Naive thymus-derived CD8-positive, alpha-beta T cell (primary cell): Measurements from ENCODE around the gene RALGPS1. TPM values are rescaled to one million over a fixed set of nuclear protein-coding genes. Genes with fewer than 3 reads are reported as not detected.
A peak's percentile ranks its signal among the peaks of the same experiment; 100 is the strongest.

Experiments
- ATAC-seq, 2 donors: fragments of 150-1000 bp; cut with Tn5 transposase in 1 of 2; sonication (Bioruptor Pico), chemical (Tn5 transposase) in 1 of 2; 1 replicate in 1 of 2; 2 replicates in 1 of 2; pipeline ENCODE4 v1.10.0; 2021; ENCODE audit warnings: mild to moderate bottlenecking in 2 of 2, moderate library complexity in 2 of 2
- POLR2A ChIA-PET: fragments of 350-600 bp; sonication (Branson Sonifier 250); formaldehyde crosslinking; loops from one replicate; lab custom pipeline; 2021; ENCODE audit warnings: antibody characterized with exemption; lab: Charles Lee
- DNase-seq, 10 donors: peaks; one replicate each; pipeline versions ENCODE4 v3.0.0 to v3.0.0-alpha.2; 2020 to 2022
- H3K27ac Mint-ChIP-seq, 10 donors: one replicate each; pipeline ENCODE4 v1.8.0; 2020 to 2022; ENCODE audit warnings: mild to moderate bottlenecking in 10 of 10, mixed read lengths in 10 of 10, moderate library complexity in 4 of 10, inconsistent platforms in 1 of 10
- H3K27me3 Mint-ChIP-seq, 5 donors: one replicate each; pipeline ENCODE4 v1.8.0; 2021 to 2022; ENCODE audit warnings: mixed read lengths in 5 of 5
- H3K36me3 Mint-ChIP-seq, 3 donors: one replicate each; pipeline ENCODE4 v1.8.0; 2020 to 2022; ENCODE audit warnings: mixed read lengths in 3 of 3, mild to moderate bottlenecking in 2 of 3, inconsistent platforms in 1 of 3
- H3K4me1 Mint-ChIP-seq, 4 donors: one replicate each; pipeline ENCODE4 v1.8.0; 2021 to 2022; ENCODE audit warnings: mixed read lengths in 4 of 4
- H3K4me3 Mint-ChIP-seq, 10 donors: one replicate each; pipeline ENCODE4 v1.8.0; 2020 to 2022; ENCODE audit warnings: mild to moderate bottlenecking in 10 of 10, mixed read lengths in 10 of 10, moderate library complexity in 6 of 10, inconsistent platforms in 1 of 10
- H3K9me3 Mint-ChIP-seq, 9 donors: one replicate each; pipeline ENCODE4 v1.8.0; 2020 to 2022; ENCODE audit warnings: mixed read lengths in 9 of 9, mild to moderate bottlenecking in 3 of 9, inconsistent platforms in 1 of 9, moderate library complexity in 1 of 9
- polyA plus RNA-seq, 3 donors: library from polyadenylated mRNA; unstranded; fragments of 300-500 nt; fragmentation: Illumina TruSeq; gene quantifications; one replicate each; pipeline ENCODE4 v1.2.3, GENCODE V29; 2021
- total RNA-seq, 8 experiments: library from RNA in 2 of 8; stranded (reverse) in 2 of 8; gene quantifications; one replicate each; pipeline ENCODE4 v1.2.3 and lab custom pipeline; 2021 to 2026

Gene RALGPS1
- total and polyA plus RNA-seq, 5 experiments from 2014 or later, result 0.83 to 6.4 (median 1.8) TPM

GRCh38 chr9:126915281-126915816 lies 767 bp downstream of the RALGPS1 start:
- Mint-ChIP-seq H3K4me1 (peaks cover 6 to 12% (median 9%) of the 10 kb centered on the region in 4 donors), H3K27ac (peak overlapping the region in 8 of 10 donors; percentile 2 to 86 (median 63))

GRCh38 chr9:126915846-126916543 lies 1.4 kb downstream of the RALGPS1 start:
- POLR2A ChIA-PET, result interaction anchor here (0.7 kb wide), 1 partner anchor 621 kb away, joined by 3 read pairs; no protein-coding TSS in a partner anchor
- no peak for ATAC-seq

More at GRCh38 chr9:126915281-126915816, 767 bp downstream of the RALGPS1 start:
- Mint-ChIP-seq H3K27me3 (peaks cover 0 to 4% (median 0%) of the 10 kb centered on the region in 5 donors), H3K4me3 (peak overlapping the region; percentile 62 to 88 (median 80)), H3K9me3 (peaks cover 0 to 9% (median 0%) of the 10 kb centered on the region in 9 donors), H3K36me3 (peaks cover 0 to 3% (median 2%) of the 10 kb centered on the region in 3 donors)
- DNase-seq (peak in 9 of 10 donors; percentile 33 to 72 (median 39)), ATAC-seq (peak; percentile 21 to 28)
- POLR2A ChIA-PET, result interaction anchor here (0.5 to 0.7 kb wide), 2 partner anchors 249 to 622 kb away, joined by 3 to 4 read pairs; no protein-coding TSS in a partner anchor

GRCh38 chr9:126916909-126917308 lies 2.3 kb downstream of the RALGPS1 start:
- peaks cover 0 to 3% (median 0%) of the 10 kb centered on the region in 9 donors for H3K9me3 Mint-ChIP-seq
- ATAC-seq (no peak), DNase-seq (no peak)
- POLR2A ChIA-PET, result no interaction called here
- peaks cover 3% of the 10 kb centered on the region in 3 donors for H3K36me3 Mint-ChIP-seq
- peak overlapping the region in 1 of 10 donors; percentile 7 for H3K27ac Mint-ChIP-seq
- peaks cover 0 to 2% (median 0%) of the 10 kb centered on the region in 5 donors for H3K27me3 Mint-ChIP-seq
- H3K4me3 Mint-ChIP-seq, result peak overlapping the region in 4 of 10 donors; percentile 26 to 56 (median 48)
- H3K4me1 Mint-ChIP-seq, result peaks cover 6 to 12% (median 9%) of the 10 kb centered on the region in 4 donors

More at GRCh38 chr9:126915846-126916543, 1.4 kb downstream of the RALGPS1 start:
- Mint-ChIP-seq H3K4me3 (peak overlapping the region; percentile 62 to 88 (median 80)), H3K9me3 (peaks cover 0 to 9% (median 0%) of the 10 kb centered on the region in 9 donors), H3K27me3 (peaks cover 0 to 4% (median 0%) of the 10 kb centered on the region in 5 donors), H3K27ac (peak overlapping the region in 8 of 10 donors; percentile 2 to 86 (median 63)), H3K4me1 (peaks cover 6 to 12% (median 9%) of the 10 kb centered on the region in 4 donors), H3K36me3 (peaks cover 3% of the 10 kb centered on the region in 3 donors)
- no peak for DNase-seq

- ATAC-seq (no peak), DNase-seq (no peak)
- Mint-ChIP-seq H3K27ac (no peak overlapping the region), H3K4me1 (peaks cover 6 to 10% (median 9%) of the 10 kb centered on the region in 4 donors), H3K9me3 (no peaks in the 10 kb centered on the region), H3K27me3 (no peaks in the 10 kb centered on the region), H3K36me3 (peaks cover 3% of the 10 kb centered on the region in 3 donors), H3K4me3 (no peak overlapping the region)
- POLR2A ChIA-PET, result no interaction called here
Observed at GRCh38 chr9:126919193-126919592, 4.6 kb downstream of the RALGPS1 start.

GRCh38 chr9:126925876-126926275 lies 11.3 kb downstream of the RALGPS1 start:
- Mint-ChIP-seq H3K36me3 (peaks cover 0 to 4% (median 3%) of the 10 kb centered on the region in 3 donors), H3K9me3 (no peaks in the 10 kb centered on the region), H3K4me1 (no peaks in the 10 kb centered on the region), H3K27me3 (peaks cover 0 to 3% (median 0%) of the 10 kb centered on the region in 5 donors), H3K4me3 (no peak overlapping the region), H3K27ac (no peak overlapping the region)
- ATAC-seq (no peak), DNase-seq (no peak)
- POLR2A ChIA-PET, result interaction anchor here (1.2 kb wide), 1 partner anchor 12 kb away, joined by 4 read pairs; the partner anchor contains the start of gene RALGPS1

GRCh38 chr9:126926364-126926763 lies 11.8 kb downstream of the RALGPS1 start:
- Mint-ChIP-seq H3K27me3 (peaks cover 0 to 7% (median 2%) of the 10 kb centered on the region in 5 donors), H3K27ac (no peak overlapping the region), H3K36me3 (peaks cover 0 to 6% (median 3%) of the 10 kb centered on the region in 3 donors), H3K4me3 (no peak overlapping the region), H3K4me1 (peaks cover 0 to under 1% (median 0%) of the 10 kb centered on the region in 4 donors), H3K9me3 (no peaks in the 10 kb centered on the region)
- no peak for ATAC-seq
- POLR2A ChIA-PET, result no interaction called here
- no peak for DNase-seq

GRCh38 chr9:126927419-126927818 lies 12.8 kb downstream of the RALGPS1 start:
- no peak overlapping the region for H3K4me3 Mint-ChIP-seq
- DNase-seq (no peak), ATAC-seq (no peak)
- no peaks in the 10 kb centered on the region for H3K9me3 Mint-ChIP-seq
- H3K27me3 Mint-ChIP-seq, result peaks cover 0 to 9% (median 3%) of the 10 kb centered on the region in 5 donors
- peaks cover 0 to 6% (median 3%) of the 10 kb centered on the region in 3 donors for H3K36me3 Mint-ChIP-seq
- no peak overlapping the region for H3K27ac Mint-ChIP-seq
- H3K4me1 Mint-ChIP-seq, result peaks cover 0 to 2% (median 0%) of the 10 kb centered on the region in 4 donors
- POLR2A ChIA-PET, result no interaction called here

GRCh38 chr9:126932871-126933321 lies 18.3 kb downstream of the RALGPS1 start:
- peaks cover 0 to 16% (median 7%) of the 10 kb centered on the region in 4 donors for H3K4me1 Mint-ChIP-seq
- POLR2A ChIA-PET, result no interaction called here
- H3K36me3 Mint-ChIP-seq, result peaks cover 0 to 6% (median 3%) of the 10 kb centered on the region in 3 donors
- H3K27ac Mint-ChIP-seq, result peak overlapping the region in 2 of 10 donors; percentile 59 to 70
- H3K9me3 Mint-ChIP-seq, result peaks cover 0 to 2% (median 0%) of the 10 kb centered on the region in 9 donors
- DNase-seq, result no peak
- H3K4me3 Mint-ChIP-seq, result no peak overlapping the region
- H3K27me3 Mint-ChIP-seq, result peaks cover 0 to 18% (median 7%) of the 10 kb centered on the region in 5 donors
- ATAC-seq, result no peak

- Mint-ChIP-seq H3K27me3 (peaks cover 0 to 18% (median 7%) of the 10 kb centered on the region in 5 donors), H3K4me3 (no peak overlapping the region), H3K9me3 (peaks cover 0 to 2% (median 0%) of the 10 kb centered on the region in 9 donors), H3K4me1 (peaks cover 0 to 16% (median 7%) of the 10 kb centered on the region in 4 donors), H3K36me3 (peaks cover 0 to 6% (median 3%) of the 10 kb centered on the region in 3 donors), H3K27ac (peak overlapping the region in 1 of 10 donors; percentile 59)
- DNase-seq (no peak), ATAC-seq (no peak)
- POLR2A ChIA-PET, result no interaction called here
Observed at GRCh38 chr9:126933334-126933980, 18.9 kb downstream of the RALGPS1 start.

- ATAC-seq (no peak), DNase-seq (no peak)
- Mint-ChIP-seq H3K4me3 (no peak overlapping the region), H3K9me3 (peaks cover 0 to 2% (median 0%) of the 10 kb centered on the region in 9 donors), H3K27ac (no peak overlapping the region), H3K36me3 (peaks cover 0 to 6% (median 0%) of the 10 kb centered on the region in 3 donors), H3K4me1 (peaks cover 0 to 16% (median 7%) of the 10 kb centered on the region in 4 donors), H3K27me3 (peaks cover 0 to 18% (median 4%) of the 10 kb centered on the region in 5 donors)
- POLR2A ChIA-PET, result no interaction called here
Observed at GRCh38 chr9:126934441-126934840, 19.9 kb downstream of the RALGPS1 start.

GRCh38 chr9:126935630-126936029 lies 21.0 kb downstream of the RALGPS1 start:
- ATAC-seq (no peak), DNase-seq (no peak)
- H3K27ac Mint-ChIP-seq, result peak overlapping the region in 1 of 10 donors; percentile 27
- peaks cover 0 to 5% (median 0%) of the 10 kb centered on the region in 3 donors for H3K36me3 Mint-ChIP-seq
- POLR2A ChIA-PET, result no interaction called here
- H3K4me1 Mint-ChIP-seq, result peaks cover 2 to 20% (median 9%) of the 10 kb centered on the region in 4 donors
- H3K4me3 Mint-ChIP-seq, result no peak overlapping the region
- peaks cover 0 to 2% (median 0%) of the 10 kb centered on the region in 9 donors for H3K9me3 Mint-ChIP-seq
- H3K27me3 Mint-ChIP-seq, result peaks cover 0 to 18% (median 6%) of the 10 kb centered on the region in 5 donors

- Mint-ChIP-seq H3K27ac (no peak overlapping the region), H3K36me3 (no peaks in the 10 kb centered on the region), H3K27me3 (peaks cover 1 to 23% (median 5%) of the 10 kb centered on the region in 5 donors), H3K4me1 (peaks cover 6 to 23% (median 10%) of the 10 kb centered on the region in 4 donors), H3K9me3 (peaks cover 0 to 2% (median 0%) of the 10 kb centered on the region in 9 donors), H3K4me3 (no peak overlapping the region)
- POLR2A ChIA-PET, result no interaction called here
- ATAC-seq, result no peak
- DNase-seq, result no peak
Observed at GRCh38 chr9:126937444-126937843, 22.9 kb downstream of the RALGPS1 start.
